ENCODE measurements around the gene ZNF202. TPM values are rescaled to one million over a fixed set of nuclear protein-coding genes. Genes with fewer than 3 reads are reported as not detected.

The ZNF202 gene
- 1.1 and 5.6 TPM in 2 replicates for polyA plus RNA-seq

GRCh38 chr11:123741159-123742030, at the start of gene ZNF202:
ZNF202 (minus strand) TSS chr11:123741660; CDS start chr11:123730888, 10,772 bp downstream.

GRCh38 chr11:123754101-123754568, 12.7 kb upstream of the ZNF202 start, which contains the start of gene OR6X1:
OR6X1 (minus strand) TSS chr11:123754518; CDS start chr11:123754518, 0 bp downstream.

Other genes starting within 250 kb of the ZNF202 start
- 14.8 and 42.9 TPM in 2 replicates for gene SCN3B, start 87.0 kb downstream of the ZNF202 start, polyA plus RNA-seq
- not detected in 2 replicates for gene OR6X1, start 12.9 kb upstream of the ZNF202 start, polyA plus RNA-seq
- not detected in 2 replicates for gene OR6M1, start 64.7 kb upstream of the ZNF202 start, polyA plus RNA-seq
- gene TMEM225, start 144.0 kb upstream of the ZNF202 start, polyA plus RNA-seq = not detected in 2 replicates
- gene OR8D4, start 160.5 kb upstream of the ZNF202 start, polyA plus RNA-seq = not detected in 2 replicates
- not detected in 2 replicates for gene OR4D5, start 198.0 kb upstream of the ZNF202 start, polyA plus RNA-seq
- gene OR6T1, start 202.2 kb upstream of the ZNF202 start, polyA plus RNA-seq = not detected in 2 replicates
- gene OR10S1, start 236.1 kb upstream of the ZNF202 start, polyA plus RNA-seq = not detected in 2 replicates

Measured in Purkinje cell (primary cell).